Common myeloid progenitor, CD34-positive (primary cell): ENCODE results near the gene GABRR3.

Experiments
- CTCF ChIA-PET: fragments of 350-600 bp; sonication (Branson Sonifier 250); formaldehyde crosslinking; loops from one replicate; lab custom pipeline; 2021; ENCODE audit warnings: antibody characterized with exemption; lab: Charles Lee
- POLR2A ChIA-PET: fragments of 350-600 bp; sonication (Branson Sonifier 250); formaldehyde crosslinking; loops from one replicate; lab custom pipeline; 2021; ENCODE audit warnings: antibody characterized with exemption; lab: Charles Lee
- DNase-seq, 3 donors: peaks; one replicate each; pipeline versions ENCODE4 v3.0.0 to v3.0.0-alpha.2; 2013
- H3K27ac ChIP-seq, 2 experiments: 1 replicate in 1 of 2; 2 replicates in 1 of 2; pipeline ENCODE4 v1.7.0; 2013; ENCODE audit warnings: inconsistent platforms in 2 of 2, low read length in 2 of 2, mild to moderate bottlenecking in 2 of 2, low read depth in 1 of 2, moderate library complexity in 1 of 2; ENCODE audit not compliant: severe bottlenecking in 2 of 2, insufficient read depth in 1 of 2, poor library complexity in 1 of 2
- H3K27me3 ChIP-seq, 5 experiments: replicated peaks in 2 of 5; 1 replicate in 3 of 5; 2 replicates in 2 of 5; pipeline versions ENCODE4 v1.6.1 to v1.7.0; 2013; ENCODE audit warnings: low read length in 4 of 5, mild to moderate bottlenecking in 2 of 5, moderate library complexity in 2 of 5, inconsistent platforms in 1 of 5; ENCODE audit not compliant: insufficient read depth in 5 of 5, control insufficient read depth in 4 of 5
- H3K36me3 ChIP-seq, 4 experiments: 1 replicate in 2 of 4; 2 replicates in 2 of 4; pipeline versions ENCODE4 v1.6.1 to v1.7.0; 2013; ENCODE audit warnings: low read length in 3 of 4, control low read depth in 1 of 4, mild to moderate bottlenecking in 1 of 4; ENCODE audit not compliant: control insufficient read depth in 4 of 4, insufficient read depth in 4 of 4
- H3K4me1 ChIP-seq, 4 experiments: 1 replicate in 3 of 4; 2 replicates in 1 of 4; pipeline versions ENCODE4 v1.6.1 to v1.7.1; 2013; ENCODE audit warnings: low read length in 3 of 4, mild to moderate bottlenecking in 3 of 4, control low read depth in 1 of 4, inconsistent platforms in 1 of 4, moderate library complexity in 1 of 4; ENCODE audit not compliant: control insufficient read depth in 4 of 4, insufficient read depth in 4 of 4; ENCODE audit errors: control extremely low read depth in 1 of 4
- H3K4me3 ChIP-seq, 7 experiments: 1 replicate in 4 of 7; 2 replicates in 3 of 7; pipeline versions ENCODE4 v1.5.1 to v1.7.0; 2013; ENCODE audit warnings: mild to moderate bottlenecking in 7 of 7, low read length in 6 of 7, moderate library complexity in 6 of 7, inconsistent platforms in 2 of 7, low read depth in 2 of 7, control low read depth in 1 of 7; ENCODE audit not compliant: insufficient read depth in 4 of 7, control insufficient read depth in 1 of 7; ENCODE audit errors: extremely low read depth in 1 of 7
- H3K9me3 ChIP-seq, 5 experiments: 1 replicate in 4 of 5; 2 replicates in 1 of 5; pipeline versions ENCODE4 v1.6.1 to v1.7.1; 2013; ENCODE audit warnings: low read length in 4 of 5, mild to moderate bottlenecking in 2 of 5, inconsistent platforms in 1 of 5, low read depth in 1 of 5, moderate library complexity in 1 of 5; ENCODE audit not compliant: control insufficient read depth in 4 of 5, insufficient read depth in 2 of 5; ENCODE audit errors: control extremely low read depth in 1 of 5
- WGBS: methylation state at CpG from one replicate; pipeline ENCODE4 v1.1.5; 2013; ENCODE audit not compliant: insufficient coverage; 5-methylcytosine and 5-hydroxymethylcytosine counted together

Gene GABRR3

GRCh38 chr3:97950360-97950759 is 84.8 kb downstream of the GABRR3 start:
- Histone ChIP-seq H3K36me3 (peaks cover 25 to 81% (median 60%) of the 10 kb centered on the region in 4 experiments), H3K27me3 (no peaks in the 10 kb centered on the region), H3K27ac (no peak overlapping the region), H3K9me3 (no peaks in the 10 kb centered on the region), H3K4me1 (no peaks in the 10 kb centered on the region), H3K4me3 (no peak overlapping the region)
- DNase-seq: no peak
- WGBS: 94% methylated on average over 3 of the region's 3 CpGs
- POLR2A ChIA-PET: no interaction called here
- CTCF ChIA-PET: interaction anchor here (1.2 kb wide), 1 partner anchor 19 kb away, joined by 3 read pairs; no protein-coding TSS in a partner anchor

GRCh38 chr3:97949743-97950142 is 85.4 kb downstream of the GABRR3 start:
- H3K9me3 ChIP-seq: no peaks in the 10 kb centered on the region
- CTCF ChIA-PET: interaction anchor here (1.1 to 1.2 kb wide), 2 partner anchors 9 to 19 kb away, joined by 3 read pairs; no protein-coding TSS in a partner anchor
- no peaks in the 10 kb centered on the region for H3K27me3 ChIP-seq
- peaks cover 25 to 85% (median 61%) of the 10 kb centered on the region in 4 experiments for H3K36me3 ChIP-seq
- POLR2A ChIA-PET: no interaction called here
- H3K4me1 ChIP-seq: no peaks in the 10 kb centered on the region
- WGBS: 100% methylated on average over 3 of the region's 5 CpGs
- DNase-seq: no peak
- no peak overlapping the region for H3K27ac ChIP-seq
- no peak overlapping the region for H3K4me3 ChIP-seq

GRCh38 chr3:97949110-97949485 is 86.0 kb downstream of the GABRR3 start:
- Histone ChIP-seq H3K36me3 (peaks cover 20 to 80% (median 56%) of the 10 kb centered on the region in 4 experiments), H3K9me3 (no peaks in the 10 kb centered on the region), H3K27me3 (no peaks in the 10 kb centered on the region), H3K4me1 (no peaks in the 10 kb centered on the region), H3K4me3 (no peak overlapping the region), H3K27ac (no peak overlapping the region)
- ChIA-PET CTCF (interaction anchor here (1.1 kb wide), 1 partner anchor 8 kb away, joined by 3 read pairs; no protein-coding TSS in a partner anchor), POLR2A (no interaction called here)
- DNase-seq: no peak
- WGBS: 100% methylated on average over 2 of the region's 2 CpGs

- WGBS: 96% methylated on average over 4 of the region's 5 CpGs
- Histone ChIP-seq H3K9me3 (no peaks in the 10 kb centered on the region), H3K4me1 (no peaks in the 10 kb centered on the region), H3K27ac (no peak overlapping the region), H3K27me3 (no peaks in the 10 kb centered on the region), H3K36me3 (peaks cover 22 to 77% (median 52%) of the 10 kb centered on the region in 4 experiments), H3K4me3 (no peak overlapping the region)
- DNase-seq: no peak
- ChIA-PET CTCF (interaction anchor here (1.0 to 1.8 kb wide), 3 partner anchors 8 to 19 kb away, joined by 3 read pairs; no protein-coding TSS in a partner anchor), POLR2A (no interaction called here)
Measured at GRCh38 chr3:97948351-97949109, 86.6 kb downstream of the GABRR3 start.

GRCh38 chr3:97942801-97943546 is 92.1 kb downstream of the GABRR3 start:
- ChIA-PET POLR2A (no interaction called here), CTCF (interaction anchor here (0.8 to 1.4 kb wide), 2 partner anchors 28 to 590 kb away, joined by 3 to 4 read pairs; no protein-coding TSS in a partner anchor)
- no peak overlapping the region for H3K27ac ChIP-seq
- no peaks in the 10 kb centered on the region for H3K4me1 ChIP-seq
- H3K4me3 ChIP-seq: no peak overlapping the region
- no peaks in the 10 kb centered on the region for H3K27me3 ChIP-seq
- no peaks in the 10 kb centered on the region for H3K9me3 ChIP-seq
- peaks cover 4 to 42% (median 23%) of the 10 kb centered on the region in 4 experiments for H3K36me3 ChIP-seq
- 100% methylated on average over 2 of the region's 4 CpGs for WGBS
- DNase-seq: no peak

- no peaks in the 10 kb centered on the region for H3K9me3 ChIP-seq
- no peak overlapping the region for H3K27ac ChIP-seq
- CTCF ChIA-PET: interaction anchor here (1.2 kb wide), 1 partner anchor 84 kb away, joined by 6 read pairs; no protein-coding TSS in a partner anchor
- POLR2A ChIA-PET: no interaction called here
- no peak overlapping the region for H3K4me3 ChIP-seq
- H3K36me3 ChIP-seq: peaks cover 0 to 21% (median 9%) of the 10 kb centered on the region in 4 experiments
- peak; percentile 7 to 20 (median 16) for DNase-seq
- H3K27me3 ChIP-seq: no peaks in the 10 kb centered on the region
- 75% methylated on average over 1 of the region's 1 CpG for WGBS
- no peaks in the 10 kb centered on the region for H3K4me1 ChIP-seq
Measured at GRCh38 chr3:97940034-97940433, 95.1 kb downstream of the GABRR3 start.
